NCI-H146 treated with DMSO at 0.1 percent for 48 hours (cell line): ENCODE results near the gene KLHL29.

Experiments
- DNase-seq: peaks from one replicate; lab custom pipeline; 2025; ENCODE audit not compliant: unreplicated experiment; lab: John Stamatoyannopoulos, UW

KLHL29 gene

DNA sequence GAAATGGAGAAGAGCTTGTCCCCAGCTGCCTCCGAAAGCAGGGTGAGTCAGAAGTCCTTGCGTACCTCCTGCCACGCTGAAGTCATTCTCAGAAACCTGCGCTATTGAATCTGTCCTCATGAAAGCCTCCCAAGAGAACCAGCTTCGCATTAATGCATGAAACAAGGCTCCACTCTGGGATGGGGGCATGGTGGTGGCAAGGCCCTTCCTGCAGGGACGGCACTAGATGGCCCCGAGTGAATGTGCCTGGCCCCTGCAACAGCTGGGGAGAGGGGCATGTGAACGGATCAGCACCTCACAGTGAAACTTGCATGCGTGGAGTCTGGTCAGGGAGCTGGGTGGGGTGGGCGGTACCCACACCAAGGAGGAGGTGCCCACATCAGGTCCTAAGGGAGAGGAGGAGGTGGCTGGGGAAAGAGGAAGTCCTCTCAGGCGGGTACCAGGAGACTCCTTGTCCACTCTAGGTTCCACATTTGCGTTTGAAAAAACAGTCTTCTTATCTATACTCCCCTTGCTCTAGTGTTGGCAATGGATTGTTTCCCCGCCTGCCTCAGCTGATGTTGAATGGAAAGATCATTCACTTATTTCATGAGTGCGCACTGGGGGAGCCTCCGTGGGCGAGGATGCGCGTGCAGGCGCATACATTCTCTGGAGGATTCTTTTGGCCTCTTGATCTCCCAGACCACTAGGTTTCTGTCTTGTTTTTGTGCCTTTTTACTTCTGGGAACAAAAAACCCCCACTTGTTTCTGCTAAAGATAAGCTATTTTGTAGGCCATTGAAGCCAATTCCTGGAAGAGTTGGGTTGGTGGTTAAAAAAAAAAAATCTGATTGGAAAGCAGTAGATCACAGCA is 104.7 kb downstream of the KLHL29 start:
- DNase-seq = no peak

DNA sequence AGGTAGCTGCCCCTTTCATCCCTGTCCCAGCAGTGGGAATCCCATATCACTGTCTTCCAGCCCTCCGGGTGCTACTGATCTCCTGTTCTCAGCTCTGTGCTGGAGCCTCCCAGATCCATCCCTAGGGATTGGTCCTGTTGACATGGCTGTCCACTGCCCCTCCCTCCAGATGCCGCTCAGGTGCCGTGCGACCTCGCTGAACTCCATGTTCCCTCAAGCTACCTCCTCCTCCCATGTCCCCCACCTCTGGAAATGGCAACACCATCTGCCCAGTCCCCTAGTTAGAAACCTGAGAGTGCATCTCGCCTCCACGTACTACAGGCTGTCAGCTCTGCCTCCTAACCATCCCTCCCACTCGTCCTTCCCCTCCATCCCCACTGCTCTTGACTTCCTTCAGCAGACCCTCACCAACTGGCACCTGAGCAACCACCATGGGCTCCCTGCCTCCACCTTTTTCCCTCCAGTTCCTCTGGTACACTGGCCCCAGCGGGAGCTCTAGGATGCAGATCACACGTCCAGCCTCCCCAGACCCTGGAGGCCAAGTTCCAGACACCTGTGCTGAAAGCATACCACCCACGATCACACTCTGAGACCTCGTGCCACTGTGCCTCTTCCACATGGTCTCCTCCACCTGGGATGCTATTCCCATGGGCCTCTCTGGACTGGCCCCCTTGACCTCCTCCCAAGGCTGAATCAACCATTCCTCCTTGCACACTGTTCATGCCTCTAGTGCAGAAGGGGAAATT is 106.8 kb downstream of the KLHL29 start:
- no peak for DNase-seq

DNA sequence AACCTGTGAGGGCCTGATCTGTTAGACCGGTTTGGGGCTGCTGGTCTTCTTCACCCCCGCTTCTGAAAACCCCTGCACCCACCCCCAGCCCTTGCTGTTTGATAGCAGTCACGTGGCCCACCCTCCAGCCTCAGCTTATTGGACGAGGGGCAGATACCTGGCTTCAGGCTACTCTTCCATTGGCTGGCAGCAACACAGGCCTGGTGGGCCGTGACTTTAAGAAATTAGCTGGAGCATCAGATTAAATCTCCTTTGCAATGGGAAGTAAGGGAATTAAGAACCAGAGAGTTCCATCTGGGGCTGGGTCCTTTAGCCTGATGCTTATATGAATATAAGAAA is 107.3 kb downstream of the KLHL29 start:
- DNase-seq = no peak

DNA sequence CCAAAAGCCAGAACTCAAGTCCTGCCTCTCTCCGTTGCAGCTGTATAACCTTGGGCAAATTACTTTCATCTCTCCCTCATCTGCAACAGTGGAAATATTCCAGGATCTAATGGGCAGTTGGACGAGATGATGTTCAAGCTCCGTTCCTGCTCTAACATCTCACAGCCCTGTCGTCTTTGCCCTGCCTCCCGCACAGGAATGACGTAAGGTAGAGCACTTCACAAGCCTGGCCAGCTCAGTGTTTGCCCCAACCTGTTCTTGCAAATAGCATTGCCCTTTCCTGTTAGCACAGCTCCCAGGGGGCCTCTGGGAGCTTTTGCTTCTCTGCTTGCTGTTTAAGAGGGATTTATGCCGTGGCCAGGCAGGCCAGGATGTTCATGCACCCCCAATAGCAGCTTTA is 107.9 kb downstream of the KLHL29 start:
- no peak for DNase-seq

DNA sequence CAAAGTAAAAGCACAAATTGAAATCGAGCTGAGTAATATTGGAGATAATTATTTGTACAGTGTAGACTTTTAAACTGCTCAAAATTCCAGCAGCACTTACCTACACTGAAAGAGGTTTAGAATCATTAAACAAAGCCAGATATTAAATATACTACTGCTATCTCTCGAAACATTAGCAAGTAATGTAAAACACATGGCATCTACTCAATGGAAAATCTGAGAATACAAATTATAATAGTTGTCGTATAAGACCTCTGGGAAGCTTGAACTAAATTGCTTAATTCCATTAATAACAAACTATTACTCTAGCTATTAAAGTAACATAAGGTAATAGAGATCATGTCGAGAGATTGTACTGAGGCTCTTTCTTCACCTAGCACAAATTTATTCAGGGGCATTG is 108.9 kb downstream of the KLHL29 start:
- DNase-seq = no peak

DNA sequence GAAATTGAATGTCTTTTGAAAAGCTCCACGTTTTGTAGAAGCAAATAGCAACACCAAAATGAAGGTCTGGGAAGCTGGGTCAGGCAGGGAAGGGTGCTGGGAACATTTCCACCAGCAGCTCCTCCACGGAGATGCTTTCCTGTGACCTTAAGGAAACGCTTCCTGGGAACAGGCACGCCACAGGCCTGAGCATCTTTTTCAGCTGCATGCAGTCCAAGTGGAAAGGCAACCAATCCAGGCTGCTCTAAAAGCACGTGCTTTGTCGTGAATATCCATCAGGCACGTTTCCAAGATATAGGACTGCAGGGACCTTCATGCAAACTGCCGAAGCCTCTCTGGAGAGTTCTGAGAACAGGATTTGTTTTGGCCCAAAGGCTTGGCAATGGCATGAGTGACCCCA is 109.3 kb downstream of the KLHL29 start:
- no peak for DNase-seq

DNA sequence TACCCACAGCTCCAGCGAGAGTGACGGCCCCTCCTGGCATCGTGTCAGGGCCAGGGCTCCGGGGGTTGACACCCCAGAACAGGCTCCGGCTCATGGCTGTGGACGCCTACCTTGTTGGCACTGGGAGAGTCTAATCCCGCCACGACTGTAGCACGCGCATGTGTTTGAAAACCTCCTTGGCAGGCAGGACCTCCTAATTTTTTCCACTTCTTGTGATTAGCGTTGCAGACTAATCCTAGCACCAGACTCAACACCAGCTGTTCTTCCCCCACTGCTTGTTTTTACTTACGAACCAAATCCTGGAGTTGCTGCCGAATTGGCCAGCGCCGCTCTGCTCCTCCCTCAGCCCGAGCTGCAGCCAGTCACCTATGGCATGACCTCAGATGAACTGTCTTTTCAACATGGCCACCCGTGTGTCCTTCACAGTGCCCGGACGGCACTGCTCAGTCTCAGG is 110.7 kb downstream of the KLHL29 start:
- no peak for DNase-seq

DNA sequence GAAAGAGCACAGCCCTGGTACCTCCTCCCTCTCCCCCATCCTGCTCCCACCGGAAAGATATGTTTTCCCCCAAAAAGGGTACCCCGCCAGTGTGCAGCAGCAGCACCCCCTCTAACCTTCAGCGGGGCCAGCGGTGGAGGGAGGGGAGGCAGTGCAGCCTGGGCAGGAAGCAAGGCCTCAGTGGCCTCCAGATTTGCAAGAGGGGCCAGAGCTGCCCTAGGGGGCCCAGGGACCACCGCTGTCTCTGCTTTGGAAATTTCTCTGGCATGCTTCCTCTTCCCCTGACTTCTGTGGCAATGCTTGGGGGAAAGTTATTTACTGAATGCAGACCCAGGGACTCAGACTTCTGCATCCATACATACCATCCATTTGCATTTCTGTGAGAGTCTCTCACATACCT is 111.5 kb downstream of the KLHL29 start:
- DNase-seq = no peak

DNA sequence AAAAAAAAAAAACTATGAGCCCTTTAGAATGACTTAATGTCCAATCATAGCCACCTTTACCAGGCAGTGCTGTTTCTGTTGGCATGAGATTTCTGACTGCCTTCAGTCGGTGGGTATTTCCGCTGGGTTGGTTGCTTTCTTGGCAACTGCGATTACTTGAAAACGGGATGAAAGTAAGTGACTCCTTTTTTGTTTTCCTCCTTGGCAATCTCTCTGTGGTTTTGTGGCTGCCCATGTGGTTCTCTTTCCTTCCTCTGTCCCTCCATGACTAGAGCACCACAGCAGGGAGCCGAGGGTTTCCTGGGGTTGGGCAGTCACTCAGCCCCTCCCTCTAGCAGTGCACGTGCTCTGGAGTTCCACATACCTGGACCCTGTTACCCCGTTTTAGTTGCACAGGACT is 112.1 kb downstream of the KLHL29 start:
- DNase-seq = no peak

DNA sequence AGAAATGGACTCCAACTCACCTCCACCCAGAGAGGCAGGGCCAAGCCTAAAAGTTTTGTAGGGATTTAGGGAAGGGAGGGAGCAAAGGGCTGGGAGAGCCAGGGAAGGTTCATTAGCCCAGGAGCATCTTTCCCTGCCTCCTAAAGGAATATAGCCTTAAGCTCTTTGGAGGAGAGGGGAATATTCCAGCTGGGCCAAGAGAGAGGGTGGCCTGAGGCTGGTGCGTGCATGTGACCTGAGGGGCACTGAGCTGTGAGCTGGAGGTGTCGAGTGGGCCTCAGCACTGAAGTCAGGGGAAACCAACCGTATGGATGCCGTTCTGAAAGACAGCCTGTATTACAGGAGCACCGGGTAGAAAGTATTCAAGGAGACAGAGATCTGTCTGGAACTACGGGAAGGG is 112.6 kb downstream of the KLHL29 start:
- no peak for DNase-seq

DNA sequence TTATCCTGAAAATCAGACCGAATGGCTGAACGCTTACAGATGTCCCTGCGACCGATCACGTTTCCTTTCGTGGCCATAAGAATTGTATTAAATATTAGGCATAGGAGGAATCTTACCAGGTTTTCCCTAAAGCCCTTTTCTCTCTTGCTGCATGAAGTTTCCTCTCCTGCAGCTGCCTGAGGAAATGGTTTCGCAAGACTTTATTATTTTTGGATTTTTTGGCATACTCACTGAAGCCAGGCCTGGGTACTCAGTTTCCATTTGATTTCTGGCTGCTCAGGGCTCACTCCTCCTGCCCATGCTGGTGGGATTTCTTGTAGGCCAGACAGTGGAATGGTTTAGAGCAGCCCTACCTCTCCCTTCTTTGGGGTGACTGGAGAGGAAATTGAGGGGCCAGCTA is 114.0 kb downstream of the KLHL29 start:
- DNase-seq = no peak

DNA sequence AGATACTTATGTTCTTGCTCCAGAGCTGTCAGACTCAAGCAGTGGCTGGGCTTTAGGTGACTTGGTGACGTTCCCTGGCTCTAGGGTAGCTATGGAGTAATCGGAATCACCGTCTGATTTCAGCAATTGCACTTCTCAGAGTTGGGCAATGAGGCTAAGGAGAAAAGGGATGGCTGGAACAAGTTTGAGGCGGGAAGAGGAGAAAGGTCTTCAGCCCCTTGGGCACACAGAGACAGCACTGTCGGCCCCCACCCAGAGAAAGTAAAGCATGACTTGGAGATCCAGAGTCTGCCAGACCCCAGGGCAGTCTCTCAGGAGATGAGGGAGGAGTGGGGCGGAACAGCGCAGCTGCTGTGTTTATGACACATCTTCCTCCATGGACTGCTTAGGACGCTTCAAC is 114.5 kb downstream of the KLHL29 start:
- no peak for DNase-seq

DNA sequence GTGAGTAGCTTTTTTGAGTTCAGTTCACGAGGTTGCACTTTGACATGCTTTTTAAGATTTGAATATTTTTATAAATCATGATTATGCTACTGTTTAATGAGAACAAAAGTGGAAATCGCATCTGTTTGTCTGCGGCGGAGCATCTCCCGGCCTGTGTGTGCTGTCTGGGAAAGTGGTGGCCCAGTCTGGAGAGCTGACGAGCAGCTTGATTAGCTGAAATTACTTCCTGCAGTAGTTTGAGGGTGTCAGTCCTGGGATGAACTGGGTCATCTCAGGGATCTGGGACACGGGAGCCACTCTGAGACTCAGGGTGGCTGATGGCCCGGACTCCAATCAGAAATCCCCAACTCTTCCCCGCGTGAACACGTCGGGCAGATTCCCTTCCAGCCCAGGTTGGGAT is 115.9 kb downstream of the KLHL29 start:
- DNase-seq = no peak

DNA sequence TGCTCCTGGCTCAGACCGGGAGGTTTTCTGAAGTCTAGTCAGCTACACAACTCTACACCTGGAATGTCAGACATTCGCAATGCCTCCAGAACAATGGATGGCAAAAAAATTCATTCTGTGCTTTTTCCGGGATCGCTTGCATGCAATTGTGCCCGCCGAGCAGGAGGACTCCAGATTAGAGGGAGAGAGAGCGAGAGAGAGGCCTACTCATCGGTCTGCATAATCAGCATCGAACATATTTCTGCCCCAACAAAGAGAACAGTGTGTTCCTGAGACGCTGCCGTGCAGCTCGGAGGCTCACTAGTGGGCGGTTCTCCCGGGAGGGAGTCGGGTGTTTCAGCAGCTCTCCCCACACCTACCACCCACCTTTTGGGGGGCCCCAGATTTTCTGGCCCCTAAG is 117.1 kb downstream of the KLHL29 start:
- DNase-seq = no peak

DNA sequence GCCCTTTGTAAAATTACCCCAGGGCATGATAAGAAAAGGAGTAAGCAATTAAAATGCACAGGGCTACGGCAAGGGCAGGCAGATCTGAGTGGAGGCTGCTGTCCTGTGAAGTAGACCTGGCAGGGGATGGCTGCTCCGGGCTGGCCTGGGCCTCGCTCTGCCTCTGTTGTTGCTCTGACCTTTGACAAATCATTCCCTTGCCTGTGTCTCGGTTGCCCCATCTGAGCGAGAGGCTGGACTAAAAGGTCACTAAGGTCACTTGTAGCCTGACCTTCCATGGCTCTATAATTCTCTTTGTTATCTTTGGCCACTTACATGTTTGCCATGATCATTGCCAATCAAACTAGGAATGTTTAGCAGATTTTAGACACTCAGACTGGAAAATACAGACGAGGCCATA is 118.1 kb downstream of the KLHL29 start:
- no peak for DNase-seq

DNA sequence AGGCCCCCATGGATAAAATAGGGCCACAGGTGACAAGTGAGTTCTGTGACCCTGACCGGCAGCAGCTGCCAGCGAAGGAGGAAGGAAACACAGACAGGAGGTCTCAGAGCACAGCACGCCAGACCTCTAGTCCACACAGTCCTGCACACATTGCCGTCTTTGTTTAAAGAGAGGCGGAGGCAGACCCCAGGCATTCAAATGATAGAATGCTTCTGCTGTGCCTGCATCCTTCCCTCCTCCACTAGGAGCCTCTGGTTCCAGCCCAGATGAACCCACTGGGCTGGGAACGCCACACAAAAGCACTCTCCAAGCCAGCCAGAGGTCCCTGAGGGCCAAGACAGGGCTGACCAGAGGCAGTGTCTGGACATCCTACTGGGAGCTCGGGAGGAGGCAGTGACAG is 118.7 kb downstream of the KLHL29 start:
- DNase-seq = peak; percentile 20

DNA sequence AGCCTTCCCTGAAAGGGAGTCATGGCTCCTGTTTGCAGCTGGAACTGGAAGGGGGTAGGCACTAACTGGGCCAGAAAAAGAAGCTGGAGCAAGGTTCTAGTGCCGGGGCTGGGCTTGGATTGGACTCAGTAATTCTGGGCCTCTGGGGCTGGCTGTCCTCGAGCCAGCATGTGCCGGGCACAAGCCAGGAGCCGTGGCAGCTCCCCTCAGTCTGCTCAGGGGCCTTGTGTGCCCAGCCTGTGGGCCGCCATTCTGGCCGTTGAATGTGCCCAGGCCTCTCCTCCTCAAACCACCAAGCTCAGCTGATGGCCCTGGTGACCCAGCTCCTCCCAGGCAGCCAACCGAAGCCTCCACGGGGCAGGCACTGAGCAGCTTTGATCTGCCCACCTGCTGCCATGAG is 119.6 kb downstream of the KLHL29 start:
- DNase-seq = no peak

DNA sequence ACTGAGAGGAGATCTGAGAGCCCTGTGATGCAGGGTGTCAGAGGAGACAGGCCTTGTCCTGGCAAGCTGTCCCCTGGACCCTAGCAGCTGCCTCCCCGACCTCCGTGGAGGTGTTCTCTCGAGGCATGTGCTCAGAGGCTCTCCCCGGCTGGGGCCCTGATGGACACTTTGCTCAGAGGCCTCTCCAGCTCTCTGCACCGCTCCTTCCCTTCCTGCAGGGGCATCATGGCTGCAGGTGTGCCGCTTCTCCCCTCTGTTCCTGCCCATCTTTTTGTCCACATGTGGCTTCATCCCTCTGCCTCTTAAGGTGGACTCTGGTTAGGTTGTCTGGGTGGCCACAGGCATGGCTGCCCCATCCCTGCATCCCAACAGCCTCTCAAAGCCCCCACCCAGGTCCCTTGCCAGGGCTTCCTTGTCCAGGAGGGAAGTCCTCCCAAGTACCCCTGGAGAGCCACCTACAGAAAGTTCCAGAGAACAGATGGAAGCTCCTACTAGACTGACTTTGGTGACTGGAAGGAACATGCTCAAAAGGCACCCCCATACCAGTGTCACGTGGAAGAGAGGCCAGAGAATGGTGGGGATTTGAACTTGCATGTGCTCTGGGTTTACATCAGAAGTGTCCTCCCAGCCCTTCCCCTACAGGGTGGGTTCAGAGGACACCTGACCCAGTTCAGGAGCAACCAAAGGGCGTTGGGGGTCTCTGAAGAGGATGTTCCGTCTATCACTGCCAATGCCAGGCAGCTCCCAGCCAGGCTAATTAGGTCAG is 120.4 kb downstream of the KLHL29 start:
- no peak for DNase-seq

DNA sequence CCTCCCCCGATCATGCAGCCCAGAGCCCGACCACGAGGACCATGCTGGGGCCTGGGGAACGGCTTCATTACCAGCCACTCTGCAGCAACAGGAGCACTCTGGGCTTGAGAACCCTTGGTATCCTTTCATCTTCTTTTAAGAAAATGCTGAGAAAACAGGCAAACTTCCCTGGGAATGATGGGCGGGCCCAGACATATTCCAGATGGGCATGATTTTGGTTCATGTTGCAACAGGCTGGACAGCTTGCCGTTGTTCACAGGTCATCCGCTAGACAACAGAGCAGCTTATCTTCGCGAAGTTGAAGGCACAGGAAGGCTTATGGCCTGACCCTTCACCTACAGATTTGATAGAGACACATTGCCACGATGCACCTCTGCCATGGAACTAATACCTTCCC is 121.0 kb downstream of the KLHL29 start:
- no peak for DNase-seq

DNA sequence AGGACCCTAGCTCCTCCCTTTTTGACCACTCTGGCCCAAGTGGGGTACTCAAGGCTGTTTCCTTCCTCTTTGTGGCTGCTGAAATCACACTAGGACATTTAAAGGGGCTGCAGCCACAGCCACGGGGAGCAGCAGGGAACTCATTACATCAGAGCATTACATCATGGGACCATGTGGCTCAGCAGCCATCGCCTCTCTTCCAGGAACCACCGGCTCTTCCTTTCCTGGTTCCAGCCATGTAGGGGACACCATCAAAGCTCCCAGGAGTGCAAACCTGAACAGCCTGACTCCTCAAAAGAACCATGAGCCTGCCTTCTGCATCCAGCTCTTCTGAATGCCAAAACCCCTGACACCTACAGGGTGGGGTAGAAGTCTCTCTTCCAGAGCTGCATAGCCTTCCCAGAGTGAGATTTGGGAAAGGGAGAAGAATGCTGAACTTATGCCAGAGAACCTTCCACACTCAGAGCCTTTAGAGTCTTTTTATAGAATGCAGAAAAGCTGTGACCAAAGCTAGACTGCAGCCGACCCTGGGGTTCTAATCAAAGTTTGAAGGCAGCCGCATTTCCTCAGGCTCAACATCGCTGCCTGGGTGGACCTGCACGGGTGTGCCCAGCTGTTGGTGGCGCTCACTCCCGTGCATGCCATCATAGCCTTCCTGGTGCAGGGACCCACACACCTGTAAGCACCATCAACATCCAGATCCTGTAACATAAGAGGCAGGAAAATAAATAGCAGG is 121.7 kb downstream of the KLHL29 start:
- DNase-seq = no peak
